NCI-H1436 (cell line): ENCODE results near the gene GRM2.
"Not testable (repeated sequence)": the region's sequence is repeated elsewhere in the genome, so short reads cannot be mapped to it uniquely, and the experiment has no call there.

ENCODE experiments used
- DNase-seq: peaks from one replicate; lab custom pipeline; 2025; lab: John Stamatoyannopoulos, UW

GRM2 gene

GRCh38 chr3:51722362-51722761, 15.5 kb downstream of the GRM2 start:
- DNase-seq, result no peak

DNA sequence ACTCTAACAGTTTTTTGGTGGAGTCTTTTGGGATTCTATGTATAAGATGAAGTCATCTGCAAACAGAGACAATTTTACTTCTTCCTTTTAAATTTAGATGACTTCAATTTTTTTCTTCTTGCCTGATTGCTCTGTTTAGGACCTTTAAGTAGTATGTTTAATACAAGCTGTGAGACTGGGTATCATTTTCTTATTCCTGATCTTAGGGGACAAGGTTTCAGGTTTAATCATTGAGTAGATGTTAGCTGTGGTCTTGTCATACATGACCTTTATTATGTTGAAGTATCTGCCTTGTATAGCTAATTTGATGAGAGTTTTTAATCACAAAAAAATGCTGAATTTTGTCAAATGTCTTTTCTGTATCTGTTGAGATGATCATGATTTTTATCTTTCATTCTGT, 20.6 kb downstream of the GRM2 start:
- DNase-seq, result no peak

GRCh38 chr3:51729042-51729633, 22.3 kb downstream of the GRM2 start:
- no peak for DNase-seq

- no peak for DNase-seq
These were observed 27.1 kb downstream of the GRM2 start for GRCh38 chr3:51733859-51734571.

- no peak for DNase-seq
These were observed 27.7 kb downstream of the GRM2 start for GRCh38 chr3:51734572-51734907.

DNA sequence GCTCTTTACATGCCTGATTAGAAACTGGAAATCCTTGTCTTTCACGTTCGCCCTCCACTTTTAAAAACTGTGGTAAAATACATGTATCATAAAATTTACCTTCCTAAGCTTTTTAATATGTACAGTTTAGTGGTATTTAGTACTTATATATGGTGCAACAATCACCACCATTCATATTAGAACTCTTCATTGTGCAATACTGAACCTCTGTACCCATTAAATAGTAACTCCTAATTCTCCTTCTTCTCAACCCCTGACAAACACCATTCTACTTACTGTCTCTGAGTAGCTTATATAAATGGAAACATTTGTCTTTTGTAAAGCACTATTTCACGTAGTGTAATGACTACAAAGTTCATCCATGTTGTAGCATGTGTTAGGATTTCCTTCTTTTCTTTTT, 28.2 kb downstream of the GRM2 start:
- no peak for DNase-seq

- no peak for DNase-seq
These were observed 29.1 kb downstream of the GRM2 start for GRCh38 chr3:51735950-51736349.

DNA sequence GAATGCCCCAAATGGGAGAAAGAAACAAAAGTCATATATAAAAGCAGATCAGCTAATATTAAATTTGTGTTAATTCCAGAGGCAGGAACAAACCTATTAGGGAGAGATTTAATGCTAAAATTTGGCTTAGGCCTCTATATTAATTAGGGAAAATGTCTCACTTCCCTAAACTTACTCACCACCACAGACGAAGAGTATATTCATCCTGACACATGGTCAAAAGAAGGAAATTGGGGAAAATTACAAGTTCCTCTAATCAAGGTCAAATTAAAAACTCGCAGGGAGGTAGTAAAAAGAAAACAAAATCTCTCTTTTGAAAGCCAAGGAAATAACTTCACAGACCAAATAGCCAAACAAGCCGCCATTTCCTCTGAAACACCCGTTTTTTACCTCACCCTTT, 32.2 kb downstream of the GRM2 start:
- no peak for DNase-seq

- not testable (repeated sequence) for DNase-seq
These were observed 35.5 kb downstream of the GRM2 start for GRCh38 chr3:51742320-51742719.

DNA sequence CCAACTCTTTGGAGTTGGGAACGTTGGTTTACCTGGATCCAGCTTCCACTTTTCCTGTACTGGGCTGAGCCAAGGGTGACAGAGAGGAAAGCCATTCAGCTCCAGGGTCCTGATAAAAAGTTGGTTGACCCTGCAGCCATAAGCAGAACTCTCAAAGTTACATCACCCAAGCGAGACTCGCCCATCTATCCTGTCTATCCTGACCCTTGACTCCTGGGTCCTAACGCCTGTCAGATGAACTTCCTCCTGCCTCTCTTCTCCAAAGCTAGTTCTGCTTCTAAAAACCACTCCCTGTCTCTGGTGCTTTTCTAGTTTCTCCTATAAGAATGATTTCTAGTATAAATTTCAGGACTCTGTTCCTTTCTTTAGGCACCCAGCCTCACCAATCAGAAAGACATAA, 36.1 kb downstream of the GRM2 start:
- not testable (repeated sequence) for DNase-seq

- DNase-seq, result no peak
These were observed 41.0 kb downstream of the GRM2 start for GRCh38 chr3:51747840-51748239.

DNA sequence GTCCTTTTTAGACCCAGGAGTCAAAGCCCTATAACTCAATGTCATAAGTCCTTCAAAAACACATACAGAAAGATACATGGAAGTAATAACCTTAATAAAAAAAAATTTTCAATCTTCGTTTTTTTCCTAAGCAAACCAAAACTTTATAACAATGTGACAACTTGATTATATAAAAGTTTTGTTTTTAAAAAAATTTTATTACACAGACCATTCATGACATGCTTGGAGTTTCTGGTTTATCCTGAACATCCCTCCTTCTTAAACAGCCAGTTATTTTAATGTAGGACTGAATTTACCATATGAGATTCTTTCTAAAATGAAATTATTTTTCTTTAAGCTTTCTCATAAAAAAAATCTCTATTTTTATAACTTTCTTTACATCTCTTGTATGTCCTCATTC, 41.5 kb downstream of the GRM2 start:
- DNase-seq, result no peak

DNA sequence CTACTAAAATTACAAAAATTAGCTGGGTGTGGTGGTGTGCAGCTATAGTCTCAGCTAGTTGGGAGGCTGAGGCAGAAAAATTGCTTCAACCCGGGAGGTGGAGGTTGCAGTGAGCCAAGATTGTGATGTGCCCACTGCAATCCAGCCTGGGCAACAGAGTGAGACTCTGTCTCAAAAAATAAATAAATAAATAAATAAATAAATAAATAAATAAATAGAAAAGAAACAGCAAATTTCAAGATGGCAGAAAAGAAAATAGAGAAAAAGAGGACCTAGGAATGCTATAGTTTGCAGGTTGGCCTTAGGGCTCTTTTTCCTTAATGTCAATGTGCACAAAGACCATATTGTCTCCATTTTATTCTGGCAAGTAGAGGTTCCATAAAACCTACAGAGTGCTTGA, 44.0 kb downstream of the GRM2 start:
- DNase-seq, result no peak

DNA sequence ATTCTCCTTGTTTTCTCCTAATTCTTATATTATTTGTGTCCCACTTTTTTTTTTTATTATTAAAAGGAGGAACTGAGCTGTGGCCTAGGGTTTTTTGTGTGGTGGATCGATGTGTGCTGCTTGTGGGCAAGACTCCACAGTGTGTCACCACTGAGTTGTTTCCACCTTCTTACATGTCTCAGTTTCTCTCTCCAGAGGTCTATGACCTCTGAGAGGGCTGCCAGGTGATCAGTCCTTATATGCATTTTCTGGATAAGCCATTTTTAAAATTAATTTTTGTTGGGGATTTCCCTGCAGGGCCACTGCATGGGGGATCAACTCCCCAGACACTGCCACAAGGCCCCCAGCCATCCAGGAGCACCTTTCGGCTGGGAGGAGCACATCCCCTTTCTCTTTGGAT, 44.4 kb downstream of the GRM2 start:
- no peak for DNase-seq

GRCh38 chr3:51753763-51754750, 47.2 kb downstream of the GRM2 start:
- not testable (repeated sequence) for DNase-seq

DNA sequence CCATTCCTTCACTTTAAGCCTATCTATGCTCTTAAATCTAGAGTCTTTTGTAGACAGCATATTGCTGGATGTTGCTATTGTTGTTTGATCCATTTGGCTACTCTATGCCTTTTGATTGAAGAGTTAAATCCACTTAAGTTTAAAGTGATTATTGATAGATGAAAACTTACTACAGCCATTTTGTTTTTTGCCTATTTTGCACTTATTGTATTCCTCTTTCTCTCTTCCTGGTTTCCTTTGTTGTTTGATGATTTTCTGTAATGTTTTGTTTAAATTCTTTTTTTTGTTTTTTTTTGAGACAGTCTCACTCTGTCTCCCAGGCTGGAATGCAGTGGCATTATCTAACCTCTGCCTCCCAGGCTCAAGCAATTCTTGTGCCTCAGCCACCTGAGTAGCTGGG, 52.3 kb downstream of the GRM2 start:
- no peak for DNase-seq
